Colonic mucosa (tissue), 4 donors: ENCODE results near the gene VAMP5. TPM values are rescaled to one million over a fixed set of nuclear protein-coding genes. Genes with fewer than 3 reads are reported as not detected.
"Not testable (repeated sequence)": the region's sequence is repeated elsewhere in the genome, so short reads cannot be mapped to it uniquely, and the experiment has no call there.

Experiments used
- DNase-seq: peaks from one replicate; pipeline ENCODE4 v3.0.0-alpha.2; 2020
- H3K27ac ChIP-seq: fragments of 200-600 bp; one replicate; pipeline ENCODE4 v1.8.0; 2021
- H3K27me3 ChIP-seq: fragments of 200-600 bp; one replicate; pipeline ENCODE4 v1.8.0; 2021
- H3K36me3 ChIP-seq: fragments of 200-600 bp; one replicate; pipeline ENCODE4 v1.8.0; 2021
- H3K4me1 ChIP-seq: fragments of 200-600 bp; one replicate; pipeline ENCODE4 v1.8.0; 2021; ENCODE audit warnings: mild to moderate bottlenecking
- H3K4me3 ChIP-seq: fragments of 200-600 bp; one replicate; pipeline ENCODE4 v1.8.0; 2021
- H3K9ac ChIP-seq, 2 donors: one replicate each; pipeline ENCODE4 v1.7.0; 2013; ENCODE audit warnings: control low read depth in 2 of 2, low read depth in 2 of 2, low read length in 2 of 2
- H3K9me3 ChIP-seq: fragments of 200-600 bp; one replicate; pipeline ENCODE4 v1.8.0; 2021
- intact Hi-C: fragments of 100-400 bp; cut with DNase I; formaldehyde crosslinking; loops from one replicate; pipeline ENCODE4 v1.14.1; 2022
- total RNA-seq, 2 donors: library from RNA; stranded (reverse); fragmentation: NEBNext Ultra II Directional in 1 of 2; extraction: Animal tissue kit (Norgen Biotek cat#: 25700) in 1 of 2; gene quantifications; one replicate each; pipeline ENCODE4 v1.2.1, GENCODE V29; 2021
- TF ChIP-seq, protein P1 (sequence below): fragments of 200-600 bp; IDR thresholded peaks from one replicate; pipeline ENCODE4 v1.8.0; 2022; ENCODE audit warnings: antibody characterized with exemption, mild to moderate bottlenecking
- donor health status: healthy.
- donor health status: DM: no; HTN: no; CAD: no.
- donor health status: DM: no; HTN: no; CAD: no.

VAMP5 gene
- total RNA-seq, 2 donors from 2014 or later, result 14.0 to 16.9 TPM

- no peak overlapping the region for H3K4me3 ChIP-seq
- H3K9me3 ChIP-seq, result no peaks in the 10 kb centered on the region
- H3K9ac ChIP-seq, result no peak overlapping the region
- H3K36me3 ChIP-seq, result no peaks in the 10 kb centered on the region
- no peak for DNase-seq
- TF ChIP-seq, protein P1, sequence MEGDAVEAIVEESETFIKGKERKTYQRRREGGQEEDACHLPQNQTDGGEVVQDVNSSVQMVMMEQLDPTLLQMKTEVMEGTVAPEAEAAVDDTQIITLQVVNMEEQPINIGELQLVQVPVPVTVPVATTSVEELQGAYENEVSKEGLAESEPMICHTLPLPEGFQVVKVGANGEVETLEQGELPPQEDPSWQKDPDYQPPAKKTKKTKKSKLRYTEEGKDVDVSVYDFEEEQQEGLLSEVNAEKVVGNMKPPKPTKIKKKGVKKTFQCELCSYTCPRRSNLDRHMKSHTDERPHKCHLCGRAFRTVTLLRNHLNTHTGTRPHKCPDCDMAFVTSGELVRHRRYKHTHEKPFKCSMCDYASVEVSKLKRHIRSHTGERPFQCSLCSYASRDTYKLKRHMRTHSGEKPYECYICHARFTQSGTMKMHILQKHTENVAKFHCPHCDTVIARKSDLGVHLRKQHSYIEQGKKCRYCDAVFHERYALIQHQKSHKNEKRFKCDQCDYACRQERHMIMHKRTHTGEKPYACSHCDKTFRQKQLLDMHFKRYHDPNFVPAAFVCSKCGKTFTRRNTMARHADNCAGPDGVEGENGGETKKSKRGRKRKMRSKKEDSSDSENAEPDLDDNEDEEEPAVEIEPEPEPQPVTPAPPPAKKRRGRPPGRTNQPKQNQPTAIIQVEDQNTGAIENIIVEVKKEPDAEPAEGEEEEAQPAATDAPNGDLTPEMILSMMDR, result no peak
- intact Hi-C loops, result no loop called here
- H3K4me1 ChIP-seq, result peaks cover 8% of the 10 kb centered on the region
- no peaks in the 10 kb centered on the region for H3K27me3 ChIP-seq
- no peak overlapping the region for H3K27ac ChIP-seq
Measured at GRCh38 chr2:85589181-85589580, 5.0 kb downstream of the VAMP5 start.

- intact Hi-C loops, result no loop called here
- Histone ChIP-seq H3K9ac (no peak overlapping the region), H3K36me3 (no peaks in the 10 kb centered on the region), H3K4me1 (peaks cover 3% of the 10 kb centered on the region), H3K9me3 (no peaks in the 10 kb centered on the region), H3K4me3 (no peak overlapping the region), H3K27ac (peak overlapping the region; percentile 48), H3K27me3 (no peaks in the 10 kb centered on the region)
- DNase-seq, result no peak
- TF ChIP-seq, protein P1, result no peak
Measured at GRCh38 chr2:85589982-85590791, 6.0 kb downstream of the VAMP5 start.

GRCh38 chr2:85590950-85591349 lies 6.7 kb downstream of the VAMP5 start:
- TF ChIP-seq, protein P1, result no peak
- Histone ChIP-seq H3K4me1 (no peaks in the 10 kb centered on the region), H3K4me3 (no peak overlapping the region), H3K9me3 (no peaks in the 10 kb centered on the region), H3K36me3 (no peaks in the 10 kb centered on the region), H3K27me3 (no peaks in the 10 kb centered on the region), H3K9ac (no peak overlapping the region), H3K27ac (peak overlapping the region; percentile 48)
- intact Hi-C loops, result no loop called here
- no peak for DNase-seq

DNA sequence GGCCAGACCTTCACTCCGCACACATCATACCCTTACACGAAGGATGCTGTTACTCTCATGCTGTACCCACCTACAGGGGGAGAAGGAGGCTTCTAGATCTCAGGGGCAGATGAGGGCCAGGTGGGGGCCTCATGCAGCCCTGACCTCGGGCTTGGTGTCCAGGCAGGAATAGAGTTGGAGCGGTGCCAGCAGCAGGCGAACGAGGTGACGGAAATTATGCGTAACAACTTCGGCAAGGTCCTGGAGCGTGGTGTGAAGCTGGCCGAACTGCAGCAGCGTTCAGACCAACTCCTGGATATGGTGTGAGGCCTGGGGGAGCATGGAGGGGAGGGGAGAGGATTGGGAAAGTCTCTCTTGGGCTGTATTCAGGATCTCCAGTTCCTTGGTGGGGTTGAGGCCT lies 7.3 kb downstream of the VAMP5 start:
- no peak overlapping the region for H3K4me3 ChIP-seq
- peak overlapping the region in 1 of 2 donors; percentile 30 for H3K9ac ChIP-seq
- intact Hi-C loops, result no loop called here
- peaks cover 4% of the 10 kb centered on the region for H3K4me1 ChIP-seq
- TF ChIP-seq, protein P1, result no peak
- no peak for DNase-seq
- no peaks in the 10 kb centered on the region for H3K36me3 ChIP-seq
- no peak overlapping the region for H3K27ac ChIP-seq
- H3K9me3 ChIP-seq, result no peaks in the 10 kb centered on the region
- H3K27me3 ChIP-seq, result no peaks in the 10 kb centered on the region

DNA sequence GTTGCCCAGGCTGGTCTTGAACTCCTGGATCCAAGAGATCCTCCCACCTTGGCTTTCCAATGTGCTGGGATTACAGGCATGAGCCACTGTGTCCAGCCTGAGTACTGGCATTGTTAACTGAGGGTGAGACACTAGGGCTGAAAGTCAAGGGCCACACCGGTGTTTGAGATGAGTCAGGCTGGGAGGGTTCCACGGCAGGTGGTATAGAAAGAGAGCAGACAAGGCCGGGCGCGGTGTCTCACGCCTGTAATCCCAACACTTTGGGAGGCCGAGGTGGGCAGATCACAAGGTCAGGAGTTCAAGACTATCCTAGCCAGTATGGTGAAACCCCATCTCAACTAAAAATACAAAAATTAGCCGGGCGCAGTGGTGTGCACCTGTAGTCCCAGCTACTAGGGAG lies 8.1 kb downstream of the VAMP5 start:
- H3K9me3 ChIP-seq, H3K27ac ChIP-seq, H3K9ac ChIP-seq, H3K4me3 ChIP-seq, H3K36me3 ChIP-seq, intact Hi-C loops, H3K4me1 ChIP-seq, H3K27me3 ChIP-seq, DNase-seq: not testable (repeated sequence)

DNA sequence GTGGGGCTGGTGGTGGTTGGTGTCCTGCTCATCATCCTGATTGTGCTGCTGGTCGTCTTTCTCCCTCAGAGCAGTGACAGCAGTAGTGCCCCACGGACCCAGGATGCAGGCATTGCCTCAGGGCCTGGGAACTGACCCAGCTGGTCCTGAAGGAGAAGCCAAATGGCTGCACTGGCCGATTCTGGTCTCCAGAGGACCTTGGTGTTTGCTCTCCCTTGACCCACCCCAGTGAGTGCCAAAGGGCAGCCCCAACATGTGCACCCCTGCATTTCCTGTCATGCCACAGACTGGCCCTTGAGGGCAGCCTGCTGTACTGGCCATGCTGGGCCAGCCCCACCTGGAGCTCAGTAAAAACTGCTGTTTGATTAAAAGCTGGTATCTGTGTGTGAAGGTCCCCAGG lies 8.8 kb downstream of the VAMP5 start:
- no peak overlapping the region for H3K4me3 ChIP-seq
- H3K9ac ChIP-seq, result no peak overlapping the region
- no peaks in the 10 kb centered on the region for H3K27me3 ChIP-seq
- no peaks in the 10 kb centered on the region for H3K9me3 ChIP-seq
- peaks cover 6% of the 10 kb centered on the region for H3K4me1 ChIP-seq
- TF ChIP-seq, protein P1, result no peak
- no peaks in the 10 kb centered on the region for H3K36me3 ChIP-seq
- DNase-seq, result no peak
- intact Hi-C loops, result no loop called here
- H3K27ac ChIP-seq, result no peak overlapping the region
